H9 (cell line): ENCODE results near the gene TEX22. TPM values are rescaled to one million over a fixed set of nuclear protein-coding genes. Genes with fewer than 3 reads are reported as not detected.

Experiments used
- DNase-seq: peaks from one replicate; pipeline ENCODE4 v3.0.0-alpha.2; 2017
- H2AFZ ChIP-seq: one replicate; pipeline ENCODE4 v1.6.1; 2013; ENCODE audit warnings: mild to moderate bottlenecking, low read length, control low read depth, moderate library complexity
- H2AK5ac ChIP-seq: 2 replicates; pipeline ENCODE4 v1.6.1; 2013; ENCODE audit warnings: low read length, control low read depth, mixed read lengths; ENCODE audit not compliant: insufficient read length
- H2BK120ac ChIP-seq: one replicate; pipeline ENCODE4 v1.6.1; 2013; ENCODE audit warnings: low read depth, mild to moderate bottlenecking, low read length, control low read depth, inconsistent platforms; ENCODE audit not compliant: poor library complexity, severe bottlenecking
- H2BK12ac ChIP-seq: 2 replicates; pipeline ENCODE4 v1.6.1; 2013; ENCODE audit warnings: low read length, control low read depth, mixed read lengths, low read depth; ENCODE audit not compliant: insufficient read length
- H2BK15ac ChIP-seq: 2 replicates; pipeline ENCODE4 v1.6.1; 2013; ENCODE audit warnings: low read depth, low read length, control low read depth
- H2BK20ac ChIP-seq: one replicate; pipeline ENCODE4 v1.6.1; 2013; ENCODE audit warnings: low read depth, mild to moderate bottlenecking, low read length, control low read depth, inconsistent platforms; ENCODE audit not compliant: poor library complexity, severe bottlenecking
- H2BK5ac ChIP-seq: 2 replicates; pipeline ENCODE4 v1.6.1; 2013; ENCODE audit warnings: low read length, control low read depth, mixed read lengths; ENCODE audit not compliant: insufficient read length
- H3K14ac ChIP-seq: 2 replicates; pipeline ENCODE4 v1.6.1; 2013; ENCODE audit warnings: low read length, control low read depth; ENCODE audit not compliant: insufficient read depth
- H3K18ac ChIP-seq: 2 replicates; pipeline ENCODE4 v1.6.1; 2013; ENCODE audit warnings: low read depth, mild to moderate bottlenecking, mixed read lengths, low read length, control low read depth; ENCODE audit not compliant: insufficient read length
- H3K23ac ChIP-seq: 2 replicates; pipeline ENCODE4 v1.6.1; 2013; ENCODE audit warnings: low read length, control low read depth, mixed read lengths, low read depth; ENCODE audit not compliant: insufficient read length
- H3K23me2 ChIP-seq: 2 replicates; pipeline ENCODE4 v1.6.1; 2013; ENCODE audit warnings: low read depth, mild to moderate bottlenecking, mixed read lengths, low read length, control low read depth; ENCODE audit not compliant: insufficient read length, poor library complexity, severe bottlenecking
- H3K27ac ChIP-seq: 2 replicates; pipeline ENCODE4 v1.5.1; 2013; ENCODE audit warnings: low read length, control low read depth, mixed read lengths, low read depth; ENCODE audit not compliant: insufficient read length
- H3K27me3 ChIP-seq: 2 replicates; pipeline ENCODE4 v1.6.1; 2013; ENCODE audit warnings: low read length, control low read depth, inconsistent platforms; ENCODE audit not compliant: insufficient read depth
- H3K4ac ChIP-seq: 2 replicates; pipeline ENCODE4 v1.6.1; 2013; ENCODE audit warnings: low read depth, mild to moderate bottlenecking, control low read depth, inconsistent platforms, low read length, moderate library complexity
- H3K4me1 ChIP-seq: 2 replicates; pipeline ENCODE4 v1.6.1; 2013; ENCODE audit warnings: low read length, control low read depth, inconsistent platforms; ENCODE audit not compliant: insufficient read depth
- H3K4me2 ChIP-seq: 2 replicates; pipeline ENCODE4 v1.6.1; 2013; ENCODE audit warnings: low read length, control low read depth, mixed read lengths; ENCODE audit not compliant: insufficient read length, insufficient read depth
- H3K56ac ChIP-seq: 2 replicates; pipeline ENCODE4 v1.6.1; 2013; ENCODE audit warnings: low read depth, mild to moderate bottlenecking, mixed read lengths, low read length, control low read depth; ENCODE audit not compliant: insufficient read length
- H3K79me1 ChIP-seq: 2 replicates; pipeline ENCODE4 v1.6.1; 2013; ENCODE audit warnings: low read depth, mild to moderate bottlenecking, moderate library complexity, low read length, control low read depth, inconsistent platforms; ENCODE audit not compliant: insufficient read depth, poor library complexity, severe bottlenecking
- H3K79me2 ChIP-seq: 2 replicates; pipeline ENCODE4 v1.6.1; 2013; ENCODE audit warnings: low read length, control low read depth, inconsistent platforms; ENCODE audit not compliant: insufficient read depth
- H3K9ac ChIP-seq: 2 replicates; pipeline ENCODE4 v1.6.1; 2013; ENCODE audit warnings: low read length, control low read depth, mixed read lengths; ENCODE audit not compliant: insufficient read length; ENCODE audit errors: extremely low read depth
- H3K9me3 ChIP-seq: one replicate; pipeline ENCODE4 v1.6.1; 2013; ENCODE audit warnings: low read depth, low read length, inconsistent platforms; ENCODE audit not compliant: control insufficient read depth
- H3T11ph ChIP-seq: one replicate; pipeline ENCODE4 v1.6.1; 2013; ENCODE audit warnings: mild to moderate bottlenecking, low read length, control low read depth, inconsistent platforms
- H4K20me1 ChIP-seq: one replicate; pipeline ENCODE4 v1.6.1; 2013; ENCODE audit not compliant: control insufficient read depth, insufficient read length, insufficient read depth
- H4K5ac ChIP-seq: 2 replicates; pipeline ENCODE4 v1.6.1; 2013; ENCODE audit warnings: low read depth, mild to moderate bottlenecking, mixed read lengths, low read length, control low read depth; ENCODE audit not compliant: insufficient read length
- H4K8ac ChIP-seq: replicated peaks from 2 replicates; pipeline ENCODE4 v1.6.1; 2013; ENCODE audit warnings: low read length, control low read depth, mixed read lengths, low read depth; ENCODE audit not compliant: insufficient read length
- H4K91ac ChIP-seq: 2 replicates; pipeline ENCODE4 v1.6.1; 2013; ENCODE audit warnings: low read depth, mild to moderate bottlenecking, moderate library complexity, mixed read lengths, low read length, control low read depth; ENCODE audit not compliant: insufficient read length
- H3K27ac Mint-ChIP-seq, 3 experiments: 2 replicates in 2 of 3; 3 replicates in 1 of 3; pipeline ENCODE4 v1.8.0; 2020 to 2021; ENCODE audit warnings: mixed read lengths in 3 of 3, mild to moderate bottlenecking in 1 of 3, moderate library complexity in 1 of 3
- H3K27me3 Mint-ChIP-seq: 2 replicates; pipeline ENCODE4 v1.8.0; 2021; ENCODE audit warnings: low read depth, mild to moderate bottlenecking, moderate library complexity, mixed read lengths
- H3K36me3 Mint-ChIP-seq, 3 experiments: 2 replicates in 2 of 3; 3 replicates in 1 of 3; pipeline ENCODE4 v1.8.0; 2020 to 2021; ENCODE audit warnings: low read depth in 3 of 3, mixed read lengths in 3 of 3; ENCODE audit not compliant: insufficient read depth in 1 of 3
- H3K4me1 Mint-ChIP-seq, 2 experiments: 2 replicates each; pipeline ENCODE4 v1.8.0; 2020; ENCODE audit warnings: mixed read lengths in 2 of 2
- H3K4me3 Mint-ChIP-seq, 2 experiments: 2 replicates in 1 of 2; 3 replicates in 1 of 2; pipeline ENCODE4 v1.8.0; 2020 to 2021; ENCODE audit warnings: mild to moderate bottlenecking in 2 of 2, mixed read lengths in 2 of 2, moderate library complexity in 1 of 2
- H3K9me3 Mint-ChIP-seq, 2 experiments: 2 replicates in 1 of 2; 3 replicates in 1 of 2; pipeline ENCODE4 v1.8.0; 2020; ENCODE audit warnings: mild to moderate bottlenecking in 2 of 2, mixed read lengths in 2 of 2, moderate library complexity in 1 of 2
- CTCF ChIP-seq: fragments of 200-600 bp; sonication (generic); conservative IDR thresholded peaks from 3 replicates; pipeline ENCODE4 v1.8.0; 2021; ENCODE audit warnings: antibody characterized with exemption, mild to moderate bottlenecking
- WGBS: extraction: QIAGEN DNeasy Blood & Tissue Kit; methylation state at CpG from one replicate; pipeline ENCODE4 v1.1.7; 2013; ENCODE audit warnings: missing lambda C conversion rate, low lambda C conversion rate, mixed read lengths; ENCODE audit not compliant: insufficient read length; ENCODE audit errors: extremely low coverage; 5-methylcytosine and 5-hydroxymethylcytosine counted together
- total RNA-seq: library from RNA; stranded (reverse); gene quantifications from 2 replicates; pipeline ENCODE4 v1.2.1, GENCODE V29; 2021

The TEX22 gene
- total RNA-seq, 1 experiment from 2014 or later = 0.83 TPM

- Histone ChIP-seq H2BK12ac (no peak overlapping the region), H4K20me1 (no peaks in the 10 kb centered on the region), H3K27ac (no peak overlapping the region), H2AFZ (no peak overlapping the region), H3K18ac (no peak overlapping the region), H3K23ac (no peak overlapping the region), H3K4me2 (no peak overlapping the region), H3K79me2 (no peaks in the 10 kb centered on the region), H4K8ac (no peak overlapping the region), H3K56ac (no peak overlapping the region), H3K27me3 (no peaks in the 10 kb centered on the region), H3K23me2 (no peaks in the 10 kb centered on the region), H4K5ac (no peak overlapping the region), H2BK15ac (no peak overlapping the region), H2AK5ac (no peak overlapping the region), H2BK5ac (no peak overlapping the region), H3K4me1 (no peaks in the 10 kb centered on the region), H3K79me1 (no peaks in the 10 kb centered on the region), H3K9ac (no peak overlapping the region), H3K4ac (no peak overlapping the region), H3T11ph (no peak overlapping the region), H4K91ac (no peak overlapping the region), H3K9me3 (no peaks in the 10 kb centered on the region), H2BK20ac (no peak overlapping the region), H3K14ac (no peak overlapping the region), H2BK120ac (no peak overlapping the region)
- no peak overlapping the region for H3K4me3 Mint-ChIP-seq
- H3K27ac Mint-ChIP-seq = no peak overlapping the region
- H3K4me1 Mint-ChIP-seq = no peaks in the 10 kb centered on the region
- TF ChIP-seq CTCF = no peak
- no peaks in the 10 kb centered on the region for H3K27me3 Mint-ChIP-seq
- DNase-seq = no peak
- H3K9me3 Mint-ChIP-seq = no peaks in the 10 kb centered on the region
- WGBS = no CpG with 5 or more reads among the region's 23 CpGs
- peaks cover 10 to 24% (median 21%) of the 10 kb centered on the region in 3 experiments; a peak in 6 of 7 replicates for H3K36me3 Mint-ChIP-seq
Measured at GRCh38 chr14:105384041-105384557, 14.2 kb upstream of the TEX22 start.
